A549 (cell line): ENCODE measurements around the gene TTI1. TPM values are rescaled to one million over a fixed set of nuclear protein-coding genes. Genes with fewer than 3 reads are reported as not detected.

Experiments
- ATAC-seq, 2 experiments: fragments of 200-7000 bp in 1 of 2; fragments of >200 bp in 1 of 2; cut with Nextera tagmentation in 1 of 2; cut with Tn5 transposase in 1 of 2; 3 replicates each; pipeline versions ENCODE4 v1.8.0 to v1.9.1; 2018 to 2020; ENCODE audit warnings: mild to moderate bottlenecking in 1 of 2, moderate library complexity in 1 of 2
- CTCF ChIA-PET: fragments of 300-600 bp; sonication (Branson Sonifier 250); formaldehyde crosslinking; extraction: SDS; loops from one replicate; lab custom pipeline; 2021; ENCODE audit warnings: antibody characterized with exemption, inconsistent platforms; lab: Yijun Ruan, JAX
- POLR2A ChIA-PET: fragments of 350-600 bp; formaldehyde crosslinking; extraction: SDS; loops from one replicate; lab custom pipeline; 2021; ENCODE audit warnings: antibody characterized with exemption, inconsistent platforms; lab: Yijun Ruan, JAX
- DNase-seq, 2 experiments: peaks; one replicate each; pipeline versions ENCODE4 v3.0.0 to v3.0.0-alpha.2; 2011 to 2016; ENCODE audit warnings: low read depth in 1 of 2, low spot score in 1 of 2
- FAIRE-seq: peaks from 2 replicates; lab custom pipeline; 2011; peaks lifted over from hg19 to GRCh38; lab: Jason Lieb, UNC
- H3K27ac ChIP-seq, 2 experiments: fragments of >200 bp; sonication (Bioruptor Twin); formaldehyde crosslinking; 3 replicates each; pipeline ENCODE4 v1.5.1; 2016 to 2017
- H3K4me1 ChIP-seq: fragments of >200 bp; sonication (Bioruptor Twin); formaldehyde crosslinking; 3 replicates; pipeline ENCODE4 v1.6.1; 2016
- H3K4me2 ChIP-seq: fragments of >200 bp; sonication (Bioruptor Twin); formaldehyde crosslinking; 3 replicates; pipeline ENCODE4 v1.6.1; 2016
- H3K4me3 ChIP-seq: fragments of >200 bp; sonication (Bioruptor Twin); formaldehyde crosslinking; 3 replicates; pipeline ENCODE4 v1.5.1; 2016
- H3K9me3 ChIP-seq: fragments of >200 bp; sonication (Bioruptor Twin); formaldehyde crosslinking; 3 replicates; pipeline ENCODE4 v1.6.1; 2016
- BCL3 ChIP-seq: fragments of >200 bp; sonication (Bioruptor Twin); formaldehyde crosslinking; IDR thresholded peaks from 3 replicates; pipeline ENCODE4 v1.6.1; 2016
- CHD4 ChIP-seq: fragments of 200-600 bp; sonication (generic); IDR thresholded peaks from 2 replicates; pipeline ENCODE4 v1.6.1; 2016; ENCODE audit warnings: antibody characterized with exemption, mild to moderate bottlenecking, borderline replicate concordance
- GATA3 ChIP-seq: IDR thresholded peaks from 2 replicates; pipeline ENCODE4 v1.6.1; 2012; ENCODE audit warnings: borderline replicate concordance
- HMGXB4 ChIP-seq: fragments of 250-450 bp; sonication (Bioruptor Pico); IDR thresholded peaks from 2 replicates; pipeline ENCODE4 v1.5.0; 2021; ENCODE audit warnings: mild to moderate bottlenecking, moderate library complexity, borderline replicate concordance
- HOXA7 ChIP-seq: fragments of 250-450 bp; sonication (Bioruptor Pico); IDR thresholded peaks from 2 replicates; pipeline ENCODE4 v1.5.0; 2020; ENCODE audit warnings: mild to moderate bottlenecking, moderate library complexity
- JUNB ChIP-seq: fragments of >200 bp; sonication (Bioruptor Twin); formaldehyde crosslinking; IDR thresholded peaks from 2 replicates; pipeline ENCODE4 v1.6.1; 2016
- KDM1A ChIP-seq: fragments of 200-600 bp; sonication (generic); IDR thresholded peaks from 2 replicates; pipeline ENCODE4 v1.6.1; 2016; ENCODE audit warnings: low read depth, mild to moderate bottlenecking
- KDM5A ChIP-seq: fragments of 200-600 bp; sonication (generic); IDR thresholded peaks from 2 replicates; pipeline ENCODE4 v1.6.1; 2016; ENCODE audit warnings: antibody characterized with exemption, mild to moderate bottlenecking
- MAFK ChIP-seq: fragments of 450-650 bp; IDR thresholded peaks from 2 replicates; pipeline ENCODE4 v1.6.1; 2014; ENCODE audit not compliant: partially characterized antibody
- MAX ChIP-seq: IDR thresholded peaks from 2 replicates; pipeline ENCODE4 v1.6.1; 2012
- MAZ ChIP-seq: fragments of 150-350 bp; IDR thresholded peaks from 2 replicates; pipeline ENCODE4 v1.6.1; 2014; ENCODE audit warnings: antibody characterized with exemption, low read depth, low read length, borderline replicate concordance
- MYC ChIP-seq: IDR thresholded peaks from 2 replicates; pipeline ENCODE4 v1.6.1; 2012; ENCODE audit warnings: mild to moderate bottlenecking, inconsistent platforms, low read length, improper control_type of control experiment, borderline replicate concordance
- NPAS2 ChIP-seq: fragments of 250-450 bp; sonication (Bioruptor Pico); IDR thresholded peaks from 2 replicates; pipeline ENCODE4 v1.8.0; 2022; ENCODE audit warnings: mild to moderate bottlenecking, moderate library complexity, borderline replicate concordance
- NR3C1 ChIP-seq: fragments of >200 bp; sonication (Bioruptor Twin); formaldehyde crosslinking; IDR thresholded peaks from 3 replicates; pipeline ENCODE4 v1.6.1; 2017
- POLR2AphosphoS2 ChIP-seq: conservative IDR thresholded peaks from 2 replicates; pipeline ENCODE4 v1.6.1; 2012; ENCODE audit warnings: low read length, improper control_type of control experiment, inconsistent platforms
- RAD21 ChIP-seq, 2 experiments: fragments of >200 bp in 1 of 2; sonication (Bioruptor Twin) in 1 of 2; formaldehyde crosslinking in 1 of 2; IDR thresholded peaks in 1 of 2; conservative IDR thresholded peaks in 1 of 2; 2 replicates in 1 of 2; 3 replicates in 1 of 2; pipeline ENCODE4 v1.6.1; 2012 to 2018; ENCODE audit warnings: inconsistent platforms in 1 of 2
- RNF2 ChIP-seq: fragments of 200-600 bp; sonication (generic); IDR thresholded peaks from 2 replicates; pipeline ENCODE4 v1.6.1; 2016; ENCODE audit warnings: low read depth, mild to moderate bottlenecking, antibody characterized with exemption, moderate library complexity, borderline replicate concordance
- SMC3 ChIP-seq: fragments of >200 bp; sonication (Bioruptor Twin); formaldehyde crosslinking; IDR thresholded peaks from 3 replicates; pipeline ENCODE4 v1.6.1; 2018; ENCODE audit warnings: inconsistent platforms
- TFCP2L1 ChIP-seq: fragments of 250-450 bp; sonication (Bioruptor Pico); IDR thresholded peaks from 2 replicates; pipeline ENCODE4 v1.5.0; 2021; ENCODE audit warnings: mild to moderate bottlenecking
- ZFP36 ChIP-seq: fragments of 450-650 bp; IDR thresholded peaks from 2 replicates; pipeline ENCODE4 v1.6.1; 2014; ENCODE audit warnings: borderline replicate concordance; ENCODE audit not compliant: partially characterized antibody
- ZNF302 ChIP-seq: fragments of 250-450 bp; sonication (Bioruptor Pico); IDR thresholded peaks from 2 replicates; pipeline ENCODE4 v1.9.0; 2021; ENCODE audit warnings: inconsistent platforms, mild to moderate bottlenecking, moderate library complexity
- WGBS: methylation state at CpG from one replicate; pipeline ENCODE4 v1.1.6; 2017; ENCODE audit errors: missing lambda C conversion rate; 5-methylcytosine and 5-hydroxymethylcytosine counted together
- polyA plus RNA-seq, 4 experiments: library from polyadenylated mRNA; depleted of rRNA in 3 of 4; stranded (reverse); fragments of >200 nt; fragmentation: RNase III in 1 of 4; extraction: RNeasy Plus Mini Kit Qiagen cat#74134 plus additional on column Dnase treatment in 1 of 4; gene quantifications; 2 replicates in 3 of 4; 3 replicates in 1 of 4; pipeline ENCODE4 v1.2.3, GENCODE V29; 2011 to 2017

Gene TTI1
- polyA plus RNA-seq, 2 of the 4 experiments (the other 2 are of a cell fraction): 20.6 to 27.9 TPM

DNA sequence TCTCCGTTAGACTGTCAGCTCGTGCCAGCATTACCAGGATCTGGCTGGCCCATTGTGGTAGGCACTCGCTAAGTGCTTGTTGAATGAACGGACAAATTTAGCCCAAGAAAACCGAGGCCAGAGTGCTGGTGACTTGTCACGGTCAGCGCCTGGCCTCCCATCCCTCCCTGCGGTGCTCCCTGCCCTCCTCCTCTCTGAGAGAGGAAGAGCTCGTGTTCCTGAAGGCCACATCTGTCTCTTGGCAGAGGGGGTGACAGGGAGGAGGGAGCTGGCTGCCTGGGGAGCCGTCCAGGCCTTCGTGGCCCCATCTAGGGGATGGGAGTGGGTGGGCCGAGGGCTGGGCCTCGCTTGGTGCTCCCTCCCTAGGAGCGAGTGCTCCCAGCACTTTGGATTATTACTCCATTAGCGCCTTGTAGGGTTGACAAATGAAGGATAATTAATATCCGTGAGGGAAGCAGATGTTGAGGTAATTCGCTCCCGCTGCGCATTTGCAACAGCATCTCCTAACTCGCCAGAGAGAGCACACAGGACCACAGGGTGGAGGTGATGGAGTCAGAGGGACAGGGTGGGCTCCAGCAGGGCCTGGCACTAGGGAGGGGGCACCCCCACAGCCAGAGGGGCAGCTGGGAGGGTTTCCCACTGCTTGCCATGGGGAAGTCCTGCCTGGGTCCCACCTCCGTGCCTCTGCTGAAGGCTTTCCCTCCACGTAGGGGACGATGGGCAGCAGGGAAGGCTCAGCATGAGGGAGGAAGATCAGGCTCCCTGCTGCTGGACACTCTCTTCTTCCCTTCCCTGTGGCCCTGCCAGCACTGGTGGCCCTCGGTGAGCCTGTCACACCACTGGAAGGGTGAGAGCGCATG is 93.3 kb downstream of the TTI1 start:
- no peak overlapping the region for H3K4me2 ChIP-seq
- ATAC-seq (no peak; a peak in 1 of 6 replicates), DNase-seq (no peak), FAIRE-seq (no peak)
- ChIA-PET POLR2A (interaction anchor here (0.6 kb wide), 1 partner anchor 53 kb away, joined by 4 read pairs; no protein-coding TSS in a partner anchor), CTCF (no interaction called here)
- 72% methylated on average over 25 of the region's 25 CpGs for WGBS
- peaks cover 1% of the 10 kb centered on the region; the same call in 1 of the 3 replicates for H3K4me1 ChIP-seq
- no peak for TF ChIP-seq MAZ
- TF ChIP-seq TFCP2L1 (CRISPR knock-in tag): no peak
- TF ChIP-seq POLR2AphosphoS2: no peak
- TF ChIP-seq ZFP36: no peak
- no peak for TF ChIP-seq JUNB
- TF ChIP-seq HMGXB4: no peak
- TF ChIP-seq MAFK: no peak
- no peak for TF ChIP-seq NPAS2
- no peak for TF ChIP-seq MAX
- TF ChIP-seq KDM5A: no peak
- TF ChIP-seq NR3C1: no peak
- TF ChIP-seq BCL3: no peak
- TF ChIP-seq ZNF302 (CRISPR knock-in tag): no peak
- no peak for TF ChIP-seq HOXA7 (CRISPR knock-in tag)
- no peak for TF ChIP-seq GATA3
- no peak for TF ChIP-seq CHD4
- no peak for TF ChIP-seq RAD21 (conservative IDR thresholded peaks at IDR 0.05 in 1 of 2, IDR thresholded peaks at IDR 0.05 in 1 of 2)
- TF ChIP-seq SMC3: no peak
- TF ChIP-seq RNF2: no peak
- H3K9me3 ChIP-seq: no peaks in the 10 kb centered on the region
- no peak overlapping the region for H3K4me3 ChIP-seq
- no peak overlapping the region for H3K27ac ChIP-seq

DNA sequence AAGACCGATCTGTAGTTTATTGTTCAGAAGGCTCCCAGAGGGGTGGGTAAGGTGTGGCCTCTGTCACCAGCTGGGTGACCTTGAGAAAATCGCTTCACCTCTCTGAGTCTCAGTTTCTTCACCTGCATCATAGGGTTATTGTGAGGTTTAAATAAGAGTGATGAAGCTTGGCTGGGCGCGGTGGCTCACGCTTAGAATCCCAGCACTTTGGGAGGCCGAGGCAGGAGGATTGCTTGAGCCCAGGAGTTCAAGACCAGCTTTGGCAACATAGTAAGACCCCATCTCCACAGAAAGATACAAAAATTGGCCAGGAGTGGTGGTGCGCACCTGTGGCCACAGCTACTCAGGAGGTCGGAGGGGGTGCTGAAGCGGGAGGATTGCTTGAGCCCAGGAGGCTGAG is 94.3 kb downstream of the TTI1 start:
- no peaks in the 10 kb centered on the region for H3K9me3 ChIP-seq
- ChIA-PET CTCF (interaction anchor here (1.8 kb wide), 1 partner anchor 374 kb away, joined by 5 read pairs; no protein-coding TSS in a partner anchor), POLR2A (no interaction called here)
- no peak for FAIRE-seq
- TF ChIP-seq KDM1A (no peak), GATA3 (no peak), MYC (no peak), MAFK (no peak)
- no peaks in the 10 kb centered on the region for H3K4me1 ChIP-seq
- no peak for DNase-seq
- ATAC-seq: no peak
- H3K4me2 ChIP-seq: no peak overlapping the region
- WGBS: 84% methylated on average over 9 of the region's 9 CpGs
- H3K27ac ChIP-seq: no peak overlapping the region
- H3K4me3 ChIP-seq: no peak overlapping the region
